HG03108 (cell line): ENCODE data around the gene ZNF646.

Source experiments
- ATAC-seq: cut with Tn5 transposase; IDR thresholded peaks from one replicate; pipeline ENCODE4 v1.9.1; 2021; ENCODE audit warnings: moderate library complexity; ENCODE audit not compliant: unreplicated experiment

ZNF646 gene, protein sequence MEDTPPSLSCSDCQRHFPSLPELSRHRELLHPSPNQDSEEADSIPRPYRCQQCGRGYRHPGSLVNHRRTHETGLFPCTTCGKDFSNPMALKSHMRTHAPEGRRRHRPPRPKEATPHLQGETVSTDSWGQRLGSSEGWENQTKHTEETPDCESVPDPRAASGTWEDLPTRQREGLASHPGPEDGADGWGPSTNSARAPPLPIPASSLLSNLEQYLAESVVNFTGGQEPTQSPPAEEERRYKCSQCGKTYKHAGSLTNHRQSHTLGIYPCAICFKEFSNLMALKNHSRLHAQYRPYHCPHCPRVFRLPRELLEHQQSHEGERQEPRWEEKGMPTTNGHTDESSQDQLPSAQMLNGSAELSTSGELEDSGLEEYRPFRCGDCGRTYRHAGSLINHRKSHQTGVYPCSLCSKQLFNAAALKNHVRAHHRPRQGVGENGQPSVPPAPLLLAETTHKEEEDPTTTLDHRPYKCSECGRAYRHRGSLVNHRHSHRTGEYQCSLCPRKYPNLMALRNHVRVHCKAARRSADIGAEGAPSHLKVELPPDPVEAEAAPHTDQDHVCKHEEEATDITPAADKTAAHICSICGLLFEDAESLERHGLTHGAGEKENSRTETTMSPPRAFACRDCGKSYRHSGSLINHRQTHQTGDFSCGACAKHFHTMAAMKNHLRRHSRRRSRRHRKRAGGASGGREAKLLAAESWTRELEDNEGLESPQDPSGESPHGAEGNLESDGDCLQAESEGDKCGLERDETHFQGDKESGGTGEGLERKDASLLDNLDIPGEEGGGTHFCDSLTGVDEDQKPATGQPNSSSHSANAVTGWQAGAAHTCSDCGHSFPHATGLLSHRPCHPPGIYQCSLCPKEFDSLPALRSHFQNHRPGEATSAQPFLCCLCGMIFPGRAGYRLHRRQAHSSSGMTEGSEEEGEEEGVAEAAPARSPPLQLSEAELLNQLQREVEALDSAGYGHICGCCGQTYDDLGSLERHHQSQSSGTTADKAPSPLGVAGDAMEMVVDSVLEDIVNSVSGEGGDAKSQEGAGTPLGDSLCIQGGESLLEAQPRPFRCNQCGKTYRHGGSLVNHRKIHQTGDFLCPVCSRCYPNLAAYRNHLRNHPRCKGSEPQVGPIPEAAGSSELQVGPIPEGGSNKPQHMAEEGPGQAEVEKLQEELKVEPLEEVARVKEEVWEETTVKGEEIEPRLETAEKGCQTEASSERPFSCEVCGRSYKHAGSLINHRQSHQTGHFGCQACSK (N-terminal part only)

DNA sequence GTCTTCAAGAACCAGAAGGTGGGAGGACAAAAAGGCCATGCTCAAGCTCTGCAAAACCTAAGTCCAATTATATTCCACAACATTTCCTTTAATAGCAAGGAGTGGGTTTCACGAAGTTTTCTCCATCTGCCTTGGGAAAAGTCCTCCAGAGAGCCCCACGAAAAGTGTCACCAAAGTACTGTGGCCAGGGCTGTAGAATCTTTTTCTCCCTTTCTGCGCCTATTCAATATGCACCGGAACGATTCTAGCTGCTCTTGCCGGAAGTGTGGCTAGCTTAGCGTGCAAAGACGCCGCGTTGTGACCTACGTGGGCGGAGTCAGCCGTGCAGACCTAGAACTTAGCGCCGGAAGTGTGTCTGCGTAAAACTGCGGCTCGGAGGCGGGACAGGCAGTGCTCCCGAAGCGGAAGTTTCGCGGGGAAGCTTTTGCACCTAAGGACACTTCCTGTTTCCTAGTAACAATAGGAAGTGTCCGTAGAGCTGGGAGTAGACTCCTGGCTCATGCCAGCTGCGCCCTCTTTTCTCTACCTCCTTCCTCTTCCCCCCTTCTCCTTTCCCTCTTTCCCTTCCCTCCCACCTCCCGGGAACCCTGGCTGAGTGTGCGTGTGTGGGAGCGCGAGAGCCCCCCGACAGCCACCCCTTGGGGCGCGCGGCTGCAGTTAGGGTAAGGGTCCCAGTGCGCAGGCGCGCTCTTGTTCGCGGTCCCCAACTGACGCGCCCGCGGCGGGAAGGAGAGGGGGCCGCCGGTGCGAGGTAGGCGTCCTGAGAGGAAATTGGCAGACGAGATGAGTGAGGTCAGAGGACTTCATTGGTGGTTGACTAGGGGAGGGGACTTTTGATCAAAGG, at the start of gene ZNF646, which contains the start of gene ZNF668:
Gene ZNF646, plus strand, starts transcription at position 453 of the 844 bp plus-strand sequence. CDS start 1,903 bp downstream, outside the sequence.
Gene ZNF668, minus strand, starts transcription at position 271 of the 844 bp plus-strand sequence. CDS start 9,781 bp downstream, outside the sequence.
- ATAC-seq = peak; percentile 64

DNA sequence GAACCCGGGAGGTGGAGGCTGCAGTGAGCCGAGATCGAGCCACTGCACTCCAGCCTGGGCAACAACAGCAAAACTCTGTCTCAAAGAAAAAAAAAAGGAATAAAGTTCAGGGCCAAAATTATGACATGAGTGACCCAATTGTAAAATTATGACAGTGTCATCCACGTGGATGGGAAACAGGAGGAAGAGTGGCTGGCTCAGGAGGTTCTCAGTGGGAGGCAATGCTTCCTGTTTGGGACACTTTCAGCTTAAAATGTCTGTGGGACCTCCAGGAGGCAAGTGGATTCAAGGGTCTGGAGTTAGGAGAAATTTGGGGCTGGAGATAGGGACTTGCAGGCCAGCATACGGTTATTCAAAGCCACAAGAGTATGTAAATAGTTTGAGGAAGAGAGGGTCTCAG, 48.9 kb upstream of the ZNF646 start:
- no peak for ATAC-seq

GRCh38 chr16:31029272-31029671, 45.0 kb upstream of the ZNF646 start:
- no peak for ATAC-seq

DNA sequence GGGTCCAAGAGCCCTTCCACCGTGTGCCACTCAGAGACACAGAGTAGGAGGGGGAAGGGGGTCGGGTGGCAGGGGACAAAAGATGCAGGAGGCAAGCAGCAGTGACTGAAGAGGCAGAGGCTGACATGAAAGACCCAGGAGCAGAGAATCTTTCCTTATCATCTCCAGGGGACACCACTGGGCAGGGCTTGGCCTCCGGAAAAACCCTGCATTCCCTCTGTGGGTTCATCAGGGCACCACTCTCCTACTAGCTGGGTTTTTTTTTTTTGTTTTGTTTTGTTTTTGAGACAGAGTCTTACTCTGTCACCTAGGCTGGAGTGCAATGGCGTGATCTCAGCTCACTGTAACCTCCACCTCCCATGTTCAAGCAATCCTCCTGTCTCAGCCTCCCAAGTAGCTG, 42.9 kb upstream of the ZNF646 start:
- no peak for ATAC-seq

DNA sequence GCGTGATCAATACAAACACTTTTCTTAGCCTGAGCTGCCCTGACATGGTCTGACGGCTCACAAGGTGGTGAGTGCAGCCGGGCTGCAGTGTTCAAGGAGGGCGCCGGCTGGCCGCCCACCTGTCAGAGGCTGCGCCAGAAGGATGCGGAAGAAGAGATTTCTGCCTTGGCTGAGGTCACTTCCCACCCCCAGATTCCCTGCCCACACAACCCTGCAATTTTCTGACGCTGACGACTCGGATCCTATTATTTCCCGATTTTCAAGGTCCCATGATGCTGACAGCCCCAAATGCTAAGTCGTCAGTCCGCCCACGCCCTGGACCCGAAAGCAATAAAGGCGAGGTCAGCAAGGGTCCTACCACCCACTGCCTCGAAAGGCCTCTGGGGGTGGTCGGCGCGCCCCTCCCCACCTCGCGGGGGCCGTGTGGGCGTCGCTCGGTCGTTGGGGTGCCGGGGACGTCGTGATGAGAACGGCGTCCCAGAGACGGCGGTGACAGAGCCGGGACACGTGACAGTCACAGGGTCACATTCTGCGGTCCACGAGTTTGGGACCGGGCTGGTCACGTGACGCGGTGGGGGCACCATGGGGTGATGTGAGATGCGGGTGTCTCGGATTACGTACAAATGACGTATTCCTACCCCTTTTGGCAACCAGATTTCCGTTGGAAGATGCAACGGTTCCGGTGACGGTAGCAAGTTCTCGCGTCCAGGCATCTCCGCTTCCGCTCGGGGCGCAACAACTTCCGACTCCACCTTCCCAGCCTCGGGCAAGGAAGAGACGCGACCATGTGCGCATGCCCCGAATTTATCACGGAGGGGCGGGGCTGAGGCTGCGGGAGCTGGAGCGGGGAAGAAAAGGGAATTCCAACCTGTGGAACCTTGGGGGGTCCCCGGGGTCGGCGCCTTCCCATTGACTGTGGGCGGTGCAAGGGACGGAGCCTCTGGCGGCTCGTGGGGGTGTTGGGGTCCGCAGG, 41.2 kb upstream of the ZNF646 start, which contains the start of gene STX4:
Gene STX4, plus strand, starts transcription at position 823 of the 973 bp plus-strand sequence. CDS start 248 bp downstream, outside the sequence.
- ATAC-seq = peak; percentile 81

DNA sequence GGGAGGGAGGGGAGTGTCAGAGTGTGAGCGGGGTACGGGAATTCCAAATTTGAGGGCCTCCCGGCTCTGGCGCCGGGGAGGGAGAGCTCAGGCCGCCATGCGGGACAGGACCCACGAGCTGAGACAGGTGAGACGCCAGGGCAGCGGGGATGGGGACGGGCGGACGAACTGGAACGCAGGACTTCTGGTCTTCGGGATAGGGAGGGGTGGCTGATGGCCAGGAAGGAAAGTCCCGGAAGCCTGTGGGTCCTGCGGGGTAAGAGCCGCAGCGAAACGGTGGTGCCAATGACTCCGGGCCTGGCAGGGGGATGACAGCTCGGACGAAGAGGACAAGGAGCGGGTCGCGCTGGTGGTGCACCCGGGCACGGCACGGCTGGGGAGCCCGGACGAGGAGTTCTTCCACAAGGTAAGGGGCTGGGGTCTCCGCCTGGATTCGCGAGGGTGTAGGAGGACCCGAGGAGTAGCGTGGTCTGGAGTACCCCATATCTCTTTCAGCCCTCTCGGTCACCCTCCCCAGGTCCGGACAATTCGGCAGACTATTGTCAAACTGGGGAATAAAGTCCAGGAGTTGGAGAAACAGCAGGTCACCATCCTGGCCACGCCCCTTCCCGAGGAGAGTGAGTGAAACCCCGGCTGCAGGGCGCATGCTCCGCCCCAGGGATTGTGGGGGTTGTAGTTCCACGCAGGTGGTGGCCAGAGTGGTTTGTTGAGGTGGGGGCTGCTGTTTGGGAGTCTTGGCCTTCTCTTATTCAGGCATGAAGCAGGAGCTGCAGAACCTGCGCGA, 40.3 kb upstream of the ZNF646 start:
- ATAC-seq = peak; percentile 50

DNA sequence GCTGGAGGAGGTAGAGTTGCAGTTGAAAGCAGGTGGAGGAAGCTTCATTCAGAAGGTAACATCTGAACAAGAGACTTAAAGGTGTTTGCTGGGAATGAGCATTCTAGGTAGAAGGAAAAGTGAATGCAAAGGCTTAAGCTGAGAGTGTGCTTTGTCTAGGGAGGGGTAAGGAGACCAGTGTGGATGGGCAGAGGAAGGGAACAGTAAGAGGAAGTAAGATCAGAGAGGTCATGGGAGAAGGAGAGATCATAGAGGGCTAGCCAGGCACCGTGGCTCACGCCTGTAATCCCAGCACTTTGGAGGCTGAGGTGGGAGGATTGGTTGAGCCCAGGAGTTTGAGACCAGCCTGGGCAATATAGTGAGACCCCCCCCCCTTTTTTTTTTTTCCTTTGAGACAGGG, 37.5 kb upstream of the ZNF646 start:
- no peak for ATAC-seq

GRCh38 chr16:31038993-31039392, 35.2 kb upstream of the ZNF646 start:
- ATAC-seq = no peak

DNA sequence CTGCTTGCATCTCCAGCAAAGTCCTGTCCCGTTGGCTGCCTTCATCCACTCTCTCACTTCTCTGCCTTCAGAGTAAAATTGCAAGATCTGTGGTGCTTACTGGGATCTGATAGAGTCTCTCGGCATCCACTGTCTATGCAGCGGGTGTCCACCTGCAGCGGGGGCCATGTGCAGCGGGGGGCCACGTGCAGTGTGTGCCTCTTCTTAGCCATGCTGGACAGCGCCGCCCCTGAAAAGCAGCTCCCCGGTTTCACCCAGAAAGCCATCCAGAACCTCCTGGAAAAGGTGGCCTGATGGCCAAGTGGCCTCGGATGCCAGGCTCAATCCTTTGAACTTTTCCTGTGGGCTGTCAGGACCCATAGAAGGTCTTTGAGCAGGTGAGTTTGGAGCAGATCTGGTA, 31.4 kb upstream of the ZNF646 start:
- ATAC-seq = no peak

DNA sequence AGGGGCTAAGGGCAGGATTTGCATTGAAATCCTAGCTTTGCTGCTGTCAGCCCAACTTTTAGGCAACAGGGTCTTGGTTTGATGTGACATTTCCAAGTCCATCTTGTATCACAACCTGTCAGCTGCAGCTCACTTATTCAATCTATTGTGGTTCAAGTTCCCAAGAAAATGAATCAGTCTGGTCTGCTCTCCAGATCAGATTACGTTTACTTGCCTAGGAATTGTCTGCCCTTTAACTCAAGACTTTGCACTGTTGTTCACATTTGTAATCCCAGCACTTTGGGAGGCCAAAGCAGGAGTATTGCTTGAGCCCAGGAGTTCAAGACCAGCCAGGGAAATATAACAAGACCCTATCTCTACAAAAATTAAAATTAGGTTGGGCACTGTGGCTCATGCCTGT, 30.9 kb upstream of the ZNF646 start:
- ATAC-seq = no peak

DNA sequence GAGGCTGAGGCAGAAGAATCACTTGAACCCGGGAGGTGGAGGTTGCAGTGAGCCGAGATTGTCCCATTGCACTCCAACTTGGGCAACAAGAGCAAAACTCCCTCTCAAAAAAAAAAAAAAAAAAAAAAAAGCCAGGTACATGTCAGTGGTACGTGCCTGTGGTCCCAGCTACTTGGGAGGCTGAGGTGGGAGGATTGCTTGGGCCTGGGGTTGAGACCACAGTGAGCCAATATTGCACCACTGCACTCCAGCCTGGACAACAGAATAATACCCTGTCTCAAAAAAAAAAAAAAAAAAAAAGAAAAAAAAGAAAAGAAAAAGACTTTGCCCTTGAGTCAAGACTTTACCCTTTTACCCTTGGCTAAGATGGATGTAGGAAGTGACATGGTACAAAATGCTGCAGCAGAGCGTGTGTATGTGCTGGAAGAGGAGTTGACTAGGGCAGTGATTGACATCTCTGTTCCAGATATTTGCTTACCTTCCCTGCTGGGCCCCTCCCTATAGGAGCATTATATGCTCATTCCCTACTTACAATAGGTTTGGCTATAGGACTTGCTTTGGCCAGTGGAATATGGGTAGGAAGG, 30.2 kb upstream of the ZNF646 start:
- no peak for ATAC-seq

GRCh38 chr16:31050280-31051030, 23.8 kb upstream of the ZNF646 start:
- no peak for ATAC-seq

DNA sequence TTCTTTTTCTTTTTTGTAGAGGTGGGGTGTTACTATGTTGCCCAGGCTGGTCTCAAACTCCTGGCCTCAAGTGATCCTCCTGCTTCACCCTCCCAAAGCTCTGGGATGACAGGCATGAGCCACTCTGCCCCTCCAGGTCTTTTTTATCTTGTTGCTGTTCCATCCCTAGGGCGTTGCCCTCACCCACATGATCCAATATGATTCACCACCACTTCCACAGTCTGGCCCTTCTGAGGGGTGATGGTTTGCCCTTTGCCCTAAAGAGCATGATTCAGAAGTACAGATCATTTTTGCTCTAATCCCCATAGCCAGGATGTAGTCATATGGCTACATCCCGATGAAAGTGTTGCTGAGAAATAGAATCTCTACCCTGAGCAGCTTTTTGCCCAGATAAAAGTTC, 22.1 kb upstream of the ZNF646 start:
- ATAC-seq = no peak

- no peak for ATAC-seq
Measured at GRCh38 chr16:31055613-31056012, 18.6 kb upstream of the ZNF646 start.

GRCh38 chr16:31061126-31061812, 13.0 kb upstream of the ZNF646 start:
- no peak for ATAC-seq

GRCh38 chr16:31061813-31062440, 12.3 kb upstream of the ZNF646 start:
- ATAC-seq = no peak
